Activated naive CD4-positive, alpha-beta T cell treated with anti-CD3 and anti-CD28 coated beads, Interleukin-2, amount 50 U/mL, for 72 hours (primary cell): ENCODE results near the gene NANOS3. TPM values are rescaled to one million over a fixed set of nuclear protein-coding genes. Genes with fewer than 3 reads are reported as not detected.
"Not testable (repeated sequence)": the region's sequence is repeated elsewhere in the genome, so short reads cannot be mapped to it uniquely, and the experiment has no call there.

Experiments used
- ATAC-seq, 2 donors: fragments of 150-1000 bp; cut with Tn5 transposase; 2 replicates each; pipeline ENCODE4 v1.10.0; 2021; ENCODE audit warnings: mild to moderate bottlenecking in 2 of 2, moderate library complexity in 2 of 2
- DNase-seq, 2 donors: peaks; one replicate each; pipeline ENCODE4 v3.0.0; 2021 to 2022; ENCODE audit warnings: low spot score in 2 of 2
- H3K27ac Mint-ChIP-seq, 2 donors: one replicate each; pipeline ENCODE4 v1.8.0; 2022; ENCODE audit warnings: mild to moderate bottlenecking in 2 of 2, mixed read lengths in 2 of 2
- H3K36me3 Mint-ChIP-seq, 2 donors: one replicate each; pipeline ENCODE4 v1.8.0; 2022; ENCODE audit warnings: mixed read lengths in 2 of 2
- H3K9me3 Mint-ChIP-seq, 2 donors: one replicate each; pipeline ENCODE4 v1.8.0; 2022; ENCODE audit warnings: mixed read lengths in 2 of 2
- total RNA-seq, 2 donors: library from RNA; stranded (reverse); gene quantifications; one replicate each; pipeline ENCODE4 v1.2.3, GENCODE V29; 2022

The NANOS3 gene
- total RNA-seq, 2 donors from 2014 or later = 0.88 to 0.98 TPM

- H3K36me3 Mint-ChIP-seq, H3K9me3 Mint-ChIP-seq, H3K27ac Mint-ChIP-seq, ATAC-seq, DNase-seq: not testable (repeated sequence)
Measured at GRCh38 chr19:13852171-13852707, 24.7 kb upstream of the NANOS3 start.

- no peak overlapping the region for H3K27ac Mint-ChIP-seq
- no peak for DNase-seq
Measured at GRCh38 chr19:13856497-13856896, 20.4 kb upstream of the NANOS3 start.

GRCh38 chr19:13859361-13859880, 17.5 kb upstream of the NANOS3 start:
- ATAC-seq (no peak), DNase-seq (no peak)
- H3K27ac Mint-ChIP-seq = peak overlapping the region in 1 of 2 donors; percentile 12
- peaks cover 0 to 4% of the 10 kb centered on the region in 2 donors for H3K36me3 Mint-ChIP-seq
- H3K9me3 Mint-ChIP-seq = no peaks in the 10 kb centered on the region

More at GRCh38 chr19:13856497-13856896, 20.4 kb upstream of the NANOS3 start:
- ATAC-seq = no peak
- H3K36me3 Mint-ChIP-seq = no peaks in the 10 kb centered on the region
- H3K9me3 Mint-ChIP-seq = no peaks in the 10 kb centered on the region

- ATAC-seq = no peak
- Mint-ChIP-seq H3K9me3 (no peaks in the 10 kb centered on the region), H3K27ac (peak overlapping the region; percentile 88 to 95), H3K36me3 (peaks cover 0 to 7% of the 10 kb centered on the region in 2 donors)
- no peak for DNase-seq
Measured at GRCh38 chr19:13860679-13861391, 16.1 kb upstream of the NANOS3 start.

- no peaks in the 10 kb centered on the region for H3K9me3 Mint-ChIP-seq
- DNase-seq = no peak
Measured at GRCh38 chr19:13861392-13861713, 15.6 kb upstream of the NANOS3 start.

GRCh38 chr19:13861714-13862531, 15.0 kb upstream of the NANOS3 start:
- DNase-seq = peak; percentile 90 to 94
- peaks cover 0 to 12% of the 10 kb centered on the region in 2 donors for H3K36me3 Mint-ChIP-seq
- ATAC-seq = peak; percentile 92 to 95
- H3K9me3 Mint-ChIP-seq = no peaks in the 10 kb centered on the region
- H3K27ac Mint-ChIP-seq = peak overlapping the region; percentile 88 to 95

More at GRCh38 chr19:13861392-13861713, 15.6 kb upstream of the NANOS3 start:
- H3K27ac Mint-ChIP-seq = peak overlapping the region; percentile 88 to 95
- peak; percentile 4 to 11 for ATAC-seq
- H3K36me3 Mint-ChIP-seq = peaks cover 0 to 8% of the 10 kb centered on the region in 2 donors

- DNase-seq (no peak), ATAC-seq (no peak)
- Mint-ChIP-seq H3K9me3 (no peaks in the 10 kb centered on the region), H3K27ac (no peak overlapping the region), H3K36me3 (peaks cover 0 to 12% of the 10 kb centered on the region in 2 donors)
Measured at GRCh38 chr19:13864046-13864666, 12.8 kb upstream of the NANOS3 start.

GRCh38 chr19:13864667-13865570, 12.0 kb upstream of the NANOS3 start:
- ATAC-seq (no peak), DNase-seq (no peak)
- Mint-ChIP-seq H3K27ac (no peak overlapping the region), H3K36me3 (peaks cover 0 to 12% of the 10 kb centered on the region in 2 donors), H3K9me3 (no peaks in the 10 kb centered on the region)

GRCh38 chr19:13865571-13866462, 11.1 kb upstream of the NANOS3 start:
- Mint-ChIP-seq H3K9me3 (no peaks in the 10 kb centered on the region), H3K36me3 (peaks cover 0 to 12% of the 10 kb centered on the region in 2 donors), H3K27ac (no peak overlapping the region)
- DNase-seq (no peak), ATAC-seq (no peak)

- peaks cover 0 to 12% of the 10 kb centered on the region in 2 donors for H3K36me3 Mint-ChIP-seq
- DNase-seq = no peak
- no peaks in the 10 kb centered on the region for H3K9me3 Mint-ChIP-seq
- no peak for ATAC-seq
- no peak overlapping the region for H3K27ac Mint-ChIP-seq
Measured at GRCh38 chr19:13866463-13867046, 10.4 kb upstream of the NANOS3 start.

- Mint-ChIP-seq H3K9me3 (no peaks in the 10 kb centered on the region), H3K27ac (no peak overlapping the region), H3K36me3 (peaks cover 0 to 12% of the 10 kb centered on the region in 2 donors)
- DNase-seq (no peak), ATAC-seq (no peak)
Measured at GRCh38 chr19:13868663-13869062, 8.3 kb upstream of the NANOS3 start.

GRCh38 chr19:13869281-13869680, 7.7 kb upstream of the NANOS3 start:
- Mint-ChIP-seq H3K36me3 (peaks cover 0 to 9% of the 10 kb centered on the region in 2 donors), H3K27ac (no peak overlapping the region), H3K9me3 (no peaks in the 10 kb centered on the region)
- ATAC-seq = no peak
- DNase-seq = no peak

- Mint-ChIP-seq H3K27ac (no peak overlapping the region), H3K9me3 (no peaks in the 10 kb centered on the region), H3K36me3 (peaks cover 0 to 5% of the 10 kb centered on the region in 2 donors)
- DNase-seq = no peak
- no peak for ATAC-seq
Measured at GRCh38 chr19:13870873-13871272, 6.1 kb upstream of the NANOS3 start.

GRCh38 chr19:13872339-13872694, 4.6 kb upstream of the NANOS3 start:
- DNase-seq = no peak
- no peaks in the 10 kb centered on the region for H3K36me3 Mint-ChIP-seq
- ATAC-seq = no peak
- no peak overlapping the region for H3K27ac Mint-ChIP-seq
- no peaks in the 10 kb centered on the region for H3K9me3 Mint-ChIP-seq
